GM12891 (cell line): ENCODE measurements around the gene PROSER2.

ENCODE experiments used
- PAX5 ChIP-seq: IDR thresholded peaks from 2 replicates; pipeline ENCODE4 v1.6.1; 2011; ENCODE audit warnings: low read length, moderate library complexity, mild to moderate bottlenecking; ENCODE audit not compliant: insufficient read depth, severe bottlenecking
- POLR2A ChIP-seq: IDR thresholded peaks from 2 replicates; pipeline ENCODE4 v1.6.1; 2011; ENCODE audit warnings: low read depth, low read length, control low read depth
- POLR2AphosphoS5 ChIP-seq: IDR thresholded peaks from 2 replicates; pipeline ENCODE4 v1.6.1; 2011; ENCODE audit warnings: low read depth, low read length, control low read depth
- POU2F2 ChIP-seq: IDR thresholded peaks from 2 replicates; pipeline ENCODE4 v1.6.1; 2011; ENCODE audit warnings: low read depth, mild to moderate bottlenecking, control low read depth, low read length, moderate library complexity
- SPI1 ChIP-seq: IDR thresholded peaks from 2 replicates; pipeline ENCODE4 v1.6.1; 2011; ENCODE audit warnings: low read depth, low read length, control low read depth
- TAF1 ChIP-seq: IDR thresholded peaks from 2 replicates; pipeline ENCODE4 v1.6.1; 2011; ENCODE audit warnings: low read depth, low read length, control low read depth

DNA sequence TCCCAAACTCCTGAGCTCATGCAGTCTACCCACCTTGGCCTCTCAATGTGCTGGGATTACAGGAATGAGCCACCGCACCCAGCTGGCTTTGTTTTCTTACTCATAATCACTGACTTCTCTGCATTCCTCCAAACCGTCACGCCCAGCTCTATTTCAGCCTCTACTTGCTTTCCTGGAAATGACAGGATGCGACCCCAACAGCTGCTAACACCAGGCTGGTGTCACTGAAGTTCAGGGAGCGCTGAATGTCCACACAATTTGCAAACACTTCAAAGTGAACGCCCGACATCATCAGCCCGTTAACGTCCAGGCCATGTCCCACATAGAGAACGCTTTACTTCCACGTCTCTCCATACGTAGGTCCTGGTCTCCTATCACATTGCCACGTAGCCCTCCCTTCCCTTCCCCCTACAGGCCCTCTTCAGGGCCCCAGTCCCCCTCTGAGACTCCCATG, 12.8 kb upstream of the PROSER2 start:
- no peak for TF ChIP-seq TAF1
- no peak for TF ChIP-seq POLR2A
- no peak for TF ChIP-seq POLR2AphosphoS5
- TF ChIP-seq SPI1: no peak
- no peak for TF ChIP-seq POU2F2
- no peak for TF ChIP-seq PAX5
